Hepatocyte (in vitro differentiated cells): ENCODE data around the gene DCP2. TPM values are rescaled to one million over a fixed set of nuclear protein-coding genes. Genes with fewer than 3 reads are reported as not detected.

ENCODE experiments used
- DNase-seq: peaks from one replicate; pipeline ENCODE4 v3.0.0-alpha.2; 2016; ENCODE audit warnings: low spot score
- H2AFZ ChIP-seq: fragments of 200-600 bp; sonication (generic); 2 replicates; pipeline ENCODE4 v1.6.0; 2016; ENCODE audit warnings: antibody characterized with exemption, mild to moderate bottlenecking
- H3K27ac ChIP-seq: fragments of 200-600 bp; sonication (generic); 2 replicates; pipeline ENCODE4 v1.5.1; 2016; ENCODE audit warnings: mild to moderate bottlenecking
- H3K27me3 ChIP-seq: fragments of 200-600 bp; sonication (generic); 2 replicates; pipeline ENCODE4 v1.6.1; 2016
- H3K36me3 ChIP-seq: fragments of 200-600 bp; sonication (generic); replicated peaks from 2 replicates; pipeline ENCODE4 v1.5.1; 2016; ENCODE audit warnings: low read depth; ENCODE audit not compliant: insufficient read depth
- H3K4me1 ChIP-seq: fragments of 200-600 bp; sonication (generic); 2 replicates; pipeline ENCODE4 v1.5.1; 2016; ENCODE audit warnings: mild to moderate bottlenecking, moderate library complexity; ENCODE audit not compliant: insufficient read depth
- H3K4me2 ChIP-seq: fragments of 200-600 bp; sonication (generic); 2 replicates; pipeline ENCODE4 v1.6.0; 2016
- H3K4me3 ChIP-seq: fragments of 200-600 bp; sonication (generic); 2 replicates; pipeline ENCODE4 v1.5.1; 2016; ENCODE audit warnings: mild to moderate bottlenecking
- H3K79me2 ChIP-seq: fragments of 200-600 bp; sonication (generic); 2 replicates; pipeline ENCODE4 v1.6.0; 2017; ENCODE audit warnings: mild to moderate bottlenecking
- H3K9me2 ChIP-seq: fragments of 200-600 bp; sonication (generic); replicated peaks from 2 replicates; pipeline ENCODE4 v1.6.0; 2017; ENCODE audit warnings: mild to moderate bottlenecking; ENCODE audit not compliant: insufficient read depth
- H3K9me3 ChIP-seq: fragments of 200-600 bp; sonication (generic); 2 replicates; pipeline ENCODE4 v1.5.1; 2016; ENCODE audit warnings: low read depth, mild to moderate bottlenecking
- H4K20me1 ChIP-seq: fragments of 200-600 bp; sonication (generic); 2 replicates; pipeline ENCODE4 v1.6.0; 2016; ENCODE audit warnings: mild to moderate bottlenecking; ENCODE audit not compliant: insufficient read depth, poor library complexity, severe bottlenecking
- EZH2 ChIP-seq: fragments of 200-600 bp; sonication (generic); IDR thresholded peaks from 2 replicates; pipeline ENCODE4 v1.6.1; 2016; ENCODE audit warnings: antibody characterized with exemption, mild to moderate bottlenecking, borderline replicate concordance
- EZH2phosphoT487 ChIP-seq: fragments of 200-600 bp; sonication (generic); IDR thresholded peaks from one replicate; pipeline ENCODE4 v1.6.1; 2018; ENCODE audit warnings: antibody characterized with exemption, mild to moderate bottlenecking, low read depth, moderate library complexity; ENCODE audit not compliant: unreplicated experiment, severe bottlenecking
- WGBS: methylation state at CpG from one replicate; pipeline ENCODE4 v1.1.6; 2016; ENCODE audit warnings: low lambda C conversion rate; ENCODE audit errors: missing lambda C conversion rate; 5-methylcytosine and 5-hydroxymethylcytosine counted together
- polyA plus RNA-seq: library from polyadenylated mRNA; unstranded; fragments of >200 nt; fragmentation: Nextera tagmentation; extraction: Ambion mirVana; gene quantifications from 2 replicates; pipeline ENCODE4 v1.2.1, GENCODE V29; 2016
- total RNA-seq: library from RNA; depleted of rRNA; stranded (reverse); fragments of >200 nt; gene quantifications from 2 replicates; pipeline ENCODE4 v1.2.3, GENCODE V29; 2014
- TF ChIP-seq, protein P1 (sequence below): fragments of 200-600 bp; sonication (generic); IDR thresholded peaks from 2 replicates; pipeline ENCODE4 v1.5.1; 2016; ENCODE audit warnings: antibody characterized with exemption, mild to moderate bottlenecking; ENCODE audit not compliant: poor library complexity

Gene DCP2
- total and polyA plus RNA-seq, 2 experiments from 2014 or later: 8.8 to 41.9 TPM

DNA sequence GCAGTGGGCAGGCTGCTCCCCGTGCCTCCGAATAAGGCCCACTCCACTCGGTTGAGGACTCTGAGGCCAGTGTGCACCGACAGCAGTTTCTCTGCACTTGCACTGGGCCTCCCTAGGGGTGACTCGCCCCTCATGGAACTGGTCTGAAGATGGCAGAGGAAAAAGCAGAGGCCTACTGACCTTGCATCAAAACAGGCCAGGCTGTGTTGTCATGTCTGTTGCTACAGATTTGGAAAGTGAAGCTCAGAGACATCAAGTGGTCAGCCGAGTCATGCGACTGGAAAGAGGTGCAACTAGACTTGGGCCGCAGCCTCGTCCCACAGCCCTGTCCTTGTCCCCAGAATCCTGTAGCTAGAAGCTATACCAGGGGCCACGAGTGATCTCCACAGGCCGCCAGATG lies 78.3 kb downstream of the DCP2 start:
- Histone ChIP-seq H2AFZ (no peak overlapping the region), H4K20me1 (no peaks in the 10 kb centered on the region), H3K9me3 (no peaks in the 10 kb centered on the region), H3K4me2 (no peak overlapping the region), H3K9me2 (no peaks in the 10 kb centered on the region), H3K27me3 (no peaks in the 10 kb centered on the region), H3K4me3 (no peak overlapping the region), H3K4me1 (peaks cover 9% of the 10 kb centered on the region), H3K27ac (no peak overlapping the region), H3K36me3 (no peaks in the 10 kb centered on the region), H3K79me2 (no peaks in the 10 kb centered on the region)
- DNase-seq: no peak
- WGBS: 98% methylated on average over 11 of the region's 11 CpGs
- TF ChIP-seq EZH2 (no peak), EZH2phosphoT487 (no peak)
- TF ChIP-seq, protein P1, sequence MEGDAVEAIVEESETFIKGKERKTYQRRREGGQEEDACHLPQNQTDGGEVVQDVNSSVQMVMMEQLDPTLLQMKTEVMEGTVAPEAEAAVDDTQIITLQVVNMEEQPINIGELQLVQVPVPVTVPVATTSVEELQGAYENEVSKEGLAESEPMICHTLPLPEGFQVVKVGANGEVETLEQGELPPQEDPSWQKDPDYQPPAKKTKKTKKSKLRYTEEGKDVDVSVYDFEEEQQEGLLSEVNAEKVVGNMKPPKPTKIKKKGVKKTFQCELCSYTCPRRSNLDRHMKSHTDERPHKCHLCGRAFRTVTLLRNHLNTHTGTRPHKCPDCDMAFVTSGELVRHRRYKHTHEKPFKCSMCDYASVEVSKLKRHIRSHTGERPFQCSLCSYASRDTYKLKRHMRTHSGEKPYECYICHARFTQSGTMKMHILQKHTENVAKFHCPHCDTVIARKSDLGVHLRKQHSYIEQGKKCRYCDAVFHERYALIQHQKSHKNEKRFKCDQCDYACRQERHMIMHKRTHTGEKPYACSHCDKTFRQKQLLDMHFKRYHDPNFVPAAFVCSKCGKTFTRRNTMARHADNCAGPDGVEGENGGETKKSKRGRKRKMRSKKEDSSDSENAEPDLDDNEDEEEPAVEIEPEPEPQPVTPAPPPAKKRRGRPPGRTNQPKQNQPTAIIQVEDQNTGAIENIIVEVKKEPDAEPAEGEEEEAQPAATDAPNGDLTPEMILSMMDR: no peak

GRCh38 chr5:113056988-113057387 lies 80.4 kb downstream of the DCP2 start:
- no peak for TF ChIP-seq EZH2
- no peak for TF ChIP-seq EZH2phosphoT487
- TF ChIP-seq, protein P1: no peak
- Histone ChIP-seq H2AFZ (no peak overlapping the region), H4K20me1 (no peaks in the 10 kb centered on the region), H3K9me3 (no peaks in the 10 kb centered on the region), H3K79me2 (no peaks in the 10 kb centered on the region), H3K4me2 (no peak overlapping the region), H3K27ac (peak overlapping the region; percentile 16), H3K4me3 (no peak overlapping the region), H3K27me3 (no peaks in the 10 kb centered on the region), H3K4me1 (peaks cover 9% of the 10 kb centered on the region), H3K9me2 (no peaks in the 10 kb centered on the region), H3K36me3 (no peaks in the 10 kb centered on the region)
- 83% methylated on average over 5 of the region's 5 CpGs for WGBS
- DNase-seq: no peak

DNA sequence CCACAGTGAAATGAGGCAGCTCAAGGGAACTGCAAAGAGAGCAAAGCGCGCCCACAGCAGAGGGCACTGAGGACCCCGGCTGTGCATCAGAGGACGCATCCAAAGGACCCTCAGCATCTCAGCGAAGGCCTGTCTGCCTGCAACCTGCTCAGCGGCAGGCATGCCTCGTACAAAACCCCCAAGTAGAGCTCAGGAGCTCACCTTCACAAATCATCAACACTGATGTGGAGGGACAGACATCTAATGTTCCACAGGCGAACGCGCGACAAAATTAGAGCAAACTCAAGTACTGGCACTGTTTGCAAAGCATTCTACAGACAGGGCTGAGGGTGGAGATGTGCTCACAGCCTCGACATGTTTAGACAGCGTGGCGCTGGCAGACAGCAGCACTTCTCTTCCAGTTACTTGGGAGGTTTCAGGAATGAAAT lies 81.0 kb downstream of the DCP2 start:
- DNase-seq: no peak
- Histone ChIP-seq H3K79me2 (no peaks in the 10 kb centered on the region), H2AFZ (no peak overlapping the region), H3K27ac (no peak overlapping the region), H3K9me2 (no peaks in the 10 kb centered on the region), H4K20me1 (no peaks in the 10 kb centered on the region), H3K4me1 (peaks cover 9% of the 10 kb centered on the region), H3K27me3 (no peaks in the 10 kb centered on the region), H3K4me2 (no peak overlapping the region), H3K4me3 (no peak overlapping the region), H3K9me3 (no peaks in the 10 kb centered on the region), H3K36me3 (no peaks in the 10 kb centered on the region)
- TF ChIP-seq EZH2phosphoT487 (no peak), EZH2 (no peak)
- TF ChIP-seq, protein P1: no peak
- 88% methylated on average over 14 of the region's 14 CpGs for WGBS

DNA sequence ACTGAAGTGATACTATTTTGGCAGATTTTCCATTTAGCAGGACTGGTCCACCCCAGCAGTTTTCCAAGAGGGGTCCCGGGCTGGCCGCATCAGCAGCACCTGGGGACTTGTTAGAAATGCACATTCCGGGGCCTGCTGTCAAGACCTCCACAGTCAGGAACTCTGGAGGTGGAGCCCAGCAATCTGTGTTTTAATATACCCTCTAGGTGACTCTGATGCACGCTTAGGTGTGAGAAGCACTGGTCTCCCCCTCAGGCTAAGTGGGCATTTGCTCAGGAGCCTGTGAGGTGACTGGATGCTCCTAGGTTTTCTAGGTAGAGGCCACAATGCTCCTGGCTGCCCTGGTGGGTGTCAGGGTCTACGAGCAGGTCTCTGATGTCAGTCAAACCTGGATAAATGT lies 81.7 kb downstream of the DCP2 start:
- Histone ChIP-seq H3K36me3 (no peaks in the 10 kb centered on the region), H3K9me2 (no peaks in the 10 kb centered on the region), H4K20me1 (no peaks in the 10 kb centered on the region), H3K4me3 (no peak overlapping the region), H3K4me1 (peaks cover 9% of the 10 kb centered on the region), H3K4me2 (no peak overlapping the region), H3K9me3 (no peaks in the 10 kb centered on the region), H3K27me3 (no peaks in the 10 kb centered on the region), H3K79me2 (no peaks in the 10 kb centered on the region), H3K27ac (no peak overlapping the region), H2AFZ (no peak overlapping the region)
- DNase-seq: no peak
- TF ChIP-seq, protein P1: no peak
- TF ChIP-seq EZH2phosphoT487: no peak
- no peak for TF ChIP-seq EZH2
- 92% methylated on average over 5 of the region's 5 CpGs for WGBS
